Activated CD4-positive, alpha-beta T cell treated with anti-CD3 and anti-CD28 coated beads for 36 hours (primary cell): ENCODE data around the gene SPEM1. TPM values are rescaled to one million over a fixed set of nuclear protein-coding genes. Genes with fewer than 3 reads are reported as not detected.
A peak's percentile ranks its signal among the peaks of the same experiment; 100 is the strongest.

Experiments
- ATAC-seq: fragments of 200-7000 bp; cut with Tn5 transposase; one replicate; pipeline ENCODE4 v1.10.0; 2021; ENCODE audit warnings: mild to moderate bottlenecking, moderate library complexity
- CTCF ChIA-PET: fragments of 350-600 bp; sonication (Branson Sonifier 250); formaldehyde crosslinking; loops from one replicate; lab custom pipeline; 2021; ENCODE audit warnings: antibody characterized with exemption; lab: Charles Lee
- POLR2A ChIA-PET: fragments of 350-600 bp; sonication (Branson Sonifier 250); formaldehyde crosslinking; loops from one replicate; lab custom pipeline; 2021; ENCODE audit warnings: antibody characterized with exemption, inconsistent platforms; lab: Charles Lee
- DNase-seq: peaks from one replicate; pipeline ENCODE4 v3.0.0-alpha.2; 2020
- H3K27ac Mint-ChIP-seq: one replicate; pipeline ENCODE4 v1.8.0; 2021; ENCODE audit warnings: mixed read lengths
- H3K27me3 Mint-ChIP-seq: one replicate; pipeline ENCODE4 v1.8.0; 2021; ENCODE audit warnings: mixed read lengths
- H3K36me3 Mint-ChIP-seq: one replicate; pipeline ENCODE4 v1.8.0; 2021; ENCODE audit warnings: low read depth, mixed read lengths
- H3K4me1 Mint-ChIP-seq: one replicate; pipeline ENCODE4 v1.8.0; 2021; ENCODE audit warnings: mixed read lengths
- H3K4me3 Mint-ChIP-seq: one replicate; pipeline ENCODE4 v1.8.0; 2021; ENCODE audit warnings: mild to moderate bottlenecking, moderate library complexity, mixed read lengths
- H3K9me3 Mint-ChIP-seq: one replicate; pipeline ENCODE4 v1.8.0; 2021; ENCODE audit warnings: low read depth, mixed read lengths
- intact Hi-C, 2 experiments: fragments of 100-400 bp; cut with DNase I in 1 of 2; cut with micrococcal nuclease in 1 of 2; formaldehyde crosslinking; loops; one replicate each; pipeline versions ENCODE4 v1.14.2 to v1.15.1; 2022 to 2024; cut with DNase I, micrococcal nuclease
- total RNA-seq, 2 experiments: library from RNA; stranded (reverse); gene quantifications; one replicate each; pipeline ENCODE4 v1.2.3, GENCODE V29; 2021

SPEM1 gene, protein sequence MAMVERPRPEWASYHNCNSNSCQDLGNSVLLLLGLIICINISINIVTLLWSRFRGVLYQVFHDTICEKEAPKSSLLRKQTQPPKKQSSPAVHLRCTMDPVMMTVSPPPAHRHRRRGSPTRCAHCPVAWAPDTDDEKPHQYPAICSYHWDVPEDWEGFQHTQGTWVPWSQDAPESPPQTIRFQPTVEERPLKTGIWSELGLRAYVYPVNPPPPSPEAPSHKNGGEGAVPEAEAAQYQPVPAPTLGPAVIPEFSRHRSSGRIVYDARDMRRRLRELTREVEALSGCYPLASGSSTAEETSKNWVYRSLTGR
- not detected for total RNA-seq

DNA sequence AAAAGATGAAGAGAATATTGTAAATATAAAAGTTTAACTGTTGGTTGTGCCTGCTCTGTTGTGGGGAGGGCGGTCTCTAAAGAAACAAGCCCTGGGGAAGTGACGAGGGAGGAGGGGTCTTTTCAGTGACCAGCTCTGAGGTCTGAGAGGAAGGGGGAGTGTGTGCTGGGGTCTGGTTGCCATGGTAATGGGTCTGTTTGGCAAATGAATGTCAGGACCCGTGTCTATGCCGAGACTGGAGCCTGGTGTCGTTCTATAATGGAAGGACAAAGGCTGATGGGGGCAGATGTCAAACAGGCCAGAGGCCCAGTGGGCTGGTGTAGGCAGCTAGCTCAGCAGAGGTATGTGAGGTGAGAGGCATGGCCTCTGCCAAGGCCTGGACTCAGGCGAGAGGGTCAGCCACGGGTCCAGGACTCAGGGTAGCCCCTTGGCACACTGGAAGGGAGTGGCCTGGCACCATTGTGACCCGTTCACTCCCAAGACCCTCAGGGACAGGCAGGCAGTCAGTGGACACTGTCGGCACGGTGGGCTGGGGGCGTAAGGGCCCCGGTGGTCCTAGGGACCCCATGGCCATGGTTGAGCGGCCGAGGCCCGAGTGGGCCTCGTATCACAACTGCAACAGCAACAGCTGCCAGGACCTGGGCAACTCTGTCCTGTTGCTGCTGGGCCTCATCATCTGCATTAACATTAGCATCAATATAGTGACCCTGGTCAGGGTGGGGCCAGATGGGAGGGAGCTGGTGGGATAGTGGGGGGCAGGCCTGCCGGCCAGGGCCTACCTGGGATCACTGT is at the start of gene SPEM1:
Gene SPEM1 (plus strand): TSS at position 506 of the 792 bp plus-strand sequence. CDS start 61 bp downstream, at position 567.
- Mint-ChIP-seq H3K9me3 (no peaks in the 10 kb centered on the region), H3K36me3 (no peaks in the 10 kb centered on the region), H3K4me3 (no peak within 1 kb of the TSS), H3K27ac (no peak within 1 kb of the TSS), H3K4me1 (no peaks in the 10 kb centered on the region), H3K27me3 (no peaks in the 10 kb centered on the region)
- ATAC-seq (no peak), DNase-seq (no peak)
- ChIA-PET POLR2A (no interaction called here), CTCF (interaction anchor here (1.2 kb wide), 1 partner anchor 141 kb away, joined by 3 read pairs; no protein-coding TSS in a partner anchor)
- intact Hi-C loops, result no loop called here

DNA sequence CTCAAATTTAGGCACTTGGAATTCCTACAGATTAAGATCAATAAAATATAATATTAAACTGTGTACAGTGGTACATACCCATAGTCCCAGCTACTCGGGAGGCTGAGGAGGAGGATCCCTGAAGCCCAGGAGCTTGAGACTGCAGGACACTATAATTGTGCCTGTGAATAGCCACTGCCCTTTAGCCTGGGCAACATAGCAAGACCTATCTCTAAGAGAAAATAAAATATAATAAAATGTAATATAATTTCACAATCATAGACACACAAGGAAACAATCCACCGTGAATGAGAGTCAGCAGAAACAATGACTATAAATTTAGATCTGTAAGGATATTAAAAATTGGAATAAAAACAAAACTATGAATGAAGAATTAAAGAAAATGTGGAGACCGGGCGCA is 49.3 kb upstream of the SPEM1 start:
- Mint-ChIP-seq H3K4me3 (no peak overlapping the region), H3K27ac (no peak overlapping the region), H3K9me3 (no peaks in the 10 kb centered on the region), H3K27me3 (peaks cover 3% of the 10 kb centered on the region), H3K36me3 (no peaks in the 10 kb centered on the region), H3K4me1 (no peaks in the 10 kb centered on the region)
- ATAC-seq (no peak), DNase-seq (no peak)
- ChIA-PET POLR2A (interaction anchor here (0.6 kb wide), 1 partner anchor 88 kb away, joined by 5 read pairs; no protein-coding TSS in a partner anchor), CTCF (interaction anchor here (1.1 to 1.4 kb wide), 3 partner anchors 15 to 41 kb away, joined by 3 to 4 read pairs (median 3); partner anchors contain the start of gene NEURL4)
- intact Hi-C loops, result no loop called here

DNA sequence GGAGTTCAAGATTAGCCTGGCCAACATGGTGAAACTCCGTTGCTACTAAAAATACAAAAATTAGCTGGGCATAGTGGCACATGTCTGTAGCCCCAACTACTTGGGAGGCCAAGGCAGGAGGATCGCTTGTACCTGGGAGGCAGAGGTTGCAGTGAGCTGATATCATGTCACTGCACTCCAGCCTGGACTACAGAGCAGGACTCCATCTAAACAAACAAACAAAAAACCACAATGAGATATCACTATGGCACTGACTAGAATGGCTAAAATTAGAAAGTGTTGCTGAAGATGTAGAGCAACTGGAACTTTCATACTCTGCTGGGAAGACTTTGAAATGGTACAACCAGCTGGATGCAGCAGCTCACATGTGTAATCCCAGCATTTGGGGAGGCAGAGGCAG is 45.8 kb upstream of the SPEM1 start:
- intact Hi-C loops, result no loop called here
- Mint-ChIP-seq H3K27ac (no peak overlapping the region), H3K36me3 (no peaks in the 10 kb centered on the region), H3K9me3 (peaks cover 4% of the 10 kb centered on the region), H3K4me1 (no peaks in the 10 kb centered on the region), H3K27me3 (peaks cover 9% of the 10 kb centered on the region), H3K4me3 (no peak overlapping the region)
- ChIA-PET POLR2A (no interaction called here), CTCF (interaction anchor here (1.3 to 3.0 kb wide), 2 partner anchors 18 to 186 kb away, joined by 6 to 13 read pairs; partner anchors contain the start of gene TMEM95)
- DNase-seq (no peak), ATAC-seq (no peak)

DNA sequence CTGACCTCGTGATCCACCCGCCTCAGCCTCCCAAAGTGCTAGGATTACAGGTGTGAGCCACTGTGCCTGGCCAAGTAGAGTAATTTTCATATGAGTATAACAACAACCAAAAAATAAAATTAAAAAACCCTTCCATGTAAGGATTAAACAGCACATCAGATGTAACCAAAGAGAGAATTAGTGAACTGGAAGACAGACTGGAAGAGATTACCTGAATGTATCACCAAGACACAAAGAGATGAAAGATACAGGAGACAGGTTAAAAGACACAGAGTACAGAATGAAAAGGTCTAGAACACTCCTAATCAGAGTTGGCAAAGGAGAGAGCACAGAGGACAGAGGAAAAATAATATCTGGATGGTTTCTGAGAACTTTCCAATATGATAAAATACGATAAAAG is 41.0 kb upstream of the SPEM1 start:
- no peak for ATAC-seq
- peaks cover 36% of the 10 kb centered on the region for H3K27me3 Mint-ChIP-seq
- H3K27ac Mint-ChIP-seq, result no peak overlapping the region
- H3K4me1 Mint-ChIP-seq, result peaks cover 4% of the 10 kb centered on the region
- POLR2A ChIA-PET, result interaction anchor here (0.7 kb wide), 1 partner anchor 50 kb away, joined by 3 read pairs; no protein-coding TSS in a partner anchor
- intact Hi-C loops, result no loop called here
- CTCF ChIA-PET, result no interaction called here
- peaks cover 1% of the 10 kb centered on the region for H3K36me3 Mint-ChIP-seq
- DNase-seq, result no peak
- H3K9me3 Mint-ChIP-seq, result peaks cover 4% of the 10 kb centered on the region
- H3K4me3 Mint-ChIP-seq, result no peak overlapping the region

DNA sequence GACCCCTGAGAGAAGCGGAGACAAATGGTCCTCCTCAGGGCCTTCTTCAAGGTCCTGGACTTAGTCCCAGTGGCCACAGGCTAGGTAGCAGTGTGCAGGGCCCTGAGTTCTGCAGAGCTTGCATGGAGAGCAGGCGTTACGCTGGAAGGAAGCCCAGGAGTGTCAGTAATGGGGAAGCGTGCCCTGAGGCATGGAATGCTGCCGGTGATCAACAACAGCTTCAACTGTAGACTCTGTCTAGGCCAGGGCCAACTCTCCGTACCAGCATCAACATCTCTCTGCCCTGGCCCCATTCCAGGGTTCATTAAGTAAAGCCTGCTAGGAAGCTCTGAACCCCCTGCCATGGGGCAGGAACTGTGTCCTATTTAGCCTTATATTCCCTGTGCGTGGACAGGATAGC is 39.8 kb upstream of the SPEM1 start:
- POLR2A ChIA-PET, result no interaction called here
- CTCF ChIA-PET, result no interaction called here
- H3K9me3 Mint-ChIP-seq, result peaks cover 4% of the 10 kb centered on the region
- H3K27me3 Mint-ChIP-seq, result peaks cover 33% of the 10 kb centered on the region
- DNase-seq, result no peak
- no peak overlapping the region for H3K27ac Mint-ChIP-seq
- H3K4me1 Mint-ChIP-seq, result peaks cover 10% of the 10 kb centered on the region
- ATAC-seq, result no peak
- H3K4me3 Mint-ChIP-seq, result no peak overlapping the region
- peaks cover 1% of the 10 kb centered on the region for H3K36me3 Mint-ChIP-seq
- intact Hi-C loops, result no loop called here

DNA sequence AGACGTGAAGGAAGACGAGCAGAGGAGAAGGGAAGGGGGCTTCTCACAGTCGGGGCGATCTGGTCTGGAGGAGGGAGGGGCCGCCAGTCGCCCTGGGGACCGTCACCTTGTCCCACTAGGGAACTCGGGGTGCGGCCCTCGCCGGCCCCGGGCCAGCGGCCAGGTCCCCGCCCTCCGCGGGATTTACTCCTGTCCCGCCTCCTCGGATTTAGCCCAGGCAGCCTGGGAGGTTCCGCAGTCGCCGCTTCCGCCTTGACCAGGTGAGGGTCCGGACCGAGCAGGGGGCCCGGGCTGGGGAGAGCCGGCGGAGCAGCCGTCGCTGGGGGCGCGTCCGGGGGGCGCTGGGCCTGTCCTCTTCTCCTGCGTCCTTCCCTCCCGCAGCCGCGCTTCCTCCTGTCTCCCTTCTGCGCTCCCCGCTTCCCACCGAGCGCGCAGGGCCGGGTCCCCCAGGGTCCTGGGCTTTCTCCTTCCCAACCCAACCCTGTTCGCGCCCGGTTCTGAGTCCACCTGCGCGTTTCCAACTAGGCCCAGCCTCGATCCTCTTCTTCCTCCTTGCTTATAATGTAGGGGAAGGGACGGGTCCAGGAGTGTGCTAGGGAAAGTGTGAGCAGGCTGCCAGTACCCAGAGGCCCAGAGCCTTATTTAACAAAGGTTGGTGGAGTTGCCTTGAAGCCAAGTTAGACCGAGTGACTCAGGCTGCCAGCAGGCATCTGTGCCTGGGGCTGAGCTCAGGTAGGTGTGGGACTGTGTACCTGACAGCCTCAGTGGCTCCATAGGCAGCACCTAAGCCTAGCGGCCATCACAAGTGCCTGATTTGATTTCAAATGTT is 39.1 kb upstream of the SPEM1 start, which contains the start of gene TNK1:
Gene TNK1 (plus strand): TSS at position 235 of the 829 bp plus-strand sequence. CDS start 1,838 bp downstream, outside the sequence.
- no peak within 1 kb of the TSS for H3K4me3 Mint-ChIP-seq
- peaks cover 10% of the 10 kb centered on the region for H3K4me1 Mint-ChIP-seq
- peaks cover 1% of the 10 kb centered on the region for H3K36me3 Mint-ChIP-seq
- ATAC-seq, result no peak
- H3K27ac Mint-ChIP-seq, result no peak within 1 kb of the TSS
- ChIA-PET CTCF (interaction anchor here (1.1 kb wide), 1 partner anchor 25 kb away, joined by 3 read pairs; no protein-coding TSS in a partner anchor), POLR2A (no interaction called here)
- intact Hi-C loops, result no loop called here
- peaks cover 33% of the 10 kb centered on the region for H3K27me3 Mint-ChIP-seq
- no peak for DNase-seq
- H3K9me3 Mint-ChIP-seq, result peaks cover 4% of the 10 kb centered on the region

DNA sequence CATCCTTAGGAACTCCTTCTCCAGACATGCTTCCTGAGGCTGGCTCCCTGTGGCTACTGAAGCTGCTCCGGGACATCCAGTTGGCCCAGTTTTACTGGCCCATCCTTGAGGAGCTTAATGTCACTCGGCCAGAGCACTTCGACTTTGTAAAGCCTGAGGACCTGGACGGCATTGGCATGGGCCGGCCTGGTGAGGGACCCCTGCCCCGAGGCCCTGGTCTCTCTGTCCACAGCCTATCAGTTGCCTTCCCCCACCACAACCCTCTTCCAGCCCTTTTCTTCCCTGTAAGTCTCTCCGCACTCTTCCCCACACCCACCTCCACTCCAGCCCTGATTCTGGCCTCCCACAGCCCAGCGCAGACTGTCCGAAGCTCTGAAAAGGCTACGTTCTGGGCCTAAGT is 37.2 kb upstream of the SPEM1 start:
- ATAC-seq (no peak), DNase-seq (no peak)
- Mint-ChIP-seq H3K27ac (no peak overlapping the region), H3K4me1 (peaks cover 10% of the 10 kb centered on the region), H3K36me3 (peaks cover 3% of the 10 kb centered on the region), H3K9me3 (peaks cover 4% of the 10 kb centered on the region), H3K27me3 (peaks cover 31% of the 10 kb centered on the region), H3K4me3 (no peak overlapping the region)
- intact Hi-C loops, result no loop called here
- ChIA-PET POLR2A (interaction anchor here (0.5 kb wide), 1 partner anchor 13 kb away, joined by 3 read pairs; no protein-coding TSS in a partner anchor), CTCF (interaction anchor here (1.1 kb wide), 1 partner anchor 178 kb away, joined by 4 read pairs; no protein-coding TSS in a partner anchor)

DNA sequence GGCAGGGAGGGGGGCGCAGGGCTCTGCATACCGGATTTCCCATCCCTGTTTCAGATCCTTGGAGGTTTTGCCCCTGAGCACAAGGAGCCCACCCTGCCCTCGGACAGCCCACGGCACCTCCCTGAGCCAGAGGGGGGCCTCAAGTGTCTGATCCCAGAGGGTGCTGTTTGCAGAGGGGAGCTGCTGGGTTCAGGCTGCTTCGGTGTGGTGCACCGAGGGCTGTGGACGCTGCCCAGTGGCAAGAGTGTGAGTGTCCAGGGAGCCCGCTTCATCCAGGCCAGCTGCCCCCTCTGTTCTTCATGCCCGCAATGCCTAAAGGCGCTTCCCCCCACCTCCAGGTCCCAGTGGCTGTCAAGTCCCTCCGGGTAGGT is 36.8 kb upstream of the SPEM1 start:
- H3K4me3 Mint-ChIP-seq, result peak overlapping the region; percentile 25
- peaks cover 4% of the 10 kb centered on the region for H3K9me3 Mint-ChIP-seq
- no peak for DNase-seq
- peaks cover 10% of the 10 kb centered on the region for H3K4me1 Mint-ChIP-seq
- no peak overlapping the region for H3K27ac Mint-ChIP-seq
- POLR2A ChIA-PET, result no interaction called here
- intact Hi-C loops, result no loop called here
- CTCF ChIA-PET, result interaction anchor here (1.1 kb wide), 1 partner anchor 177 kb away, joined by 4 read pairs; no protein-coding TSS in a partner anchor
- peaks cover 3% of the 10 kb centered on the region for H3K36me3 Mint-ChIP-seq
- peaks cover 31% of the 10 kb centered on the region for H3K27me3 Mint-ChIP-seq
- no peak for ATAC-seq

DNA sequence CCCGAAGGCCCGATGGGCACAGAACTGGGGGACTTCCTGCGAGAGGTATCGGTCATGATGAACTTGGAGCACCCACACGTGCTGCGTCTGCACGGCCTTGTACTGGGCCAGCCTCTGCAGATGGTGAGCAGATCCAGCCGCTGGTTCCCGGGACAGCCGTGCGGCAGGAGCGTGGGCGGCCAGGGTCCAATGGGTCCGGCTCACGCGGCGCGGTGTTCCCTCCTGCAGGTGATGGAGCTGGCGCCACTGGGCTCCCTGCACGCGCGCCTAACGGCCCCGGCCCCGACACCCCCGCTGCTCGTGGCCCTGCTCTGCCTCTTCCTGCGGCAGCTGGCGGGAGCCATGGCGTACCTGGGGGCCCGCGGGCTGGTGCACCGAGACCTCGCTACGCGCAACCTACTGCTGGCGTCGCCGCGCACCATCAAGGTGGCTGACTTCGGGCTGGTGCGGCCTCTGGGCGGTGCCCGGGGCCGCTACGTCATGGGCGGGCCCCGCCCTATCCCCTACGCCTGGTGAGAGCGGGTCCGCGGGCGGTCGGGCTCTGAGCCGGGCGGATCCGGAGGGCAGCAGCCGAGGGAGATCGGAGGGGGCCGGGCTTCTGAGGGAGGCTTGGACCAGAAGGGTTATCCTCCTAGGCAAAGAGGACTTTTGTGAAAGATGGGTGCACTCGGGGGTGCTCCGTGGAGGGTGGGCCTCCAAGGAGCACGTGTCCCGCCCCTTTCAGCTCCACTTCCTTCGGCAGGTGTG is 36.2 kb upstream of the SPEM1 start:
- POLR2A ChIA-PET, result interaction anchor here (0.6 kb wide), 2 partner anchors 16 to 19 kb away, joined by 3 to 7 read pairs; no protein-coding TSS in a partner anchor
- CTCF ChIA-PET, result interaction anchor here (0.6 to 1.5 kb wide), 3 partner anchors 20 to 30 kb away, joined by 3 to 4 read pairs (median 3); partner anchors contain the start of gene TMEM256
- peaks cover 31% of the 10 kb centered on the region for H3K27me3 Mint-ChIP-seq
- peak; percentile 97 for ATAC-seq
- peak; percentile 87 for DNase-seq
- H3K4me1 Mint-ChIP-seq, result peaks cover 10% of the 10 kb centered on the region
- H3K9me3 Mint-ChIP-seq, result peaks cover 4% of the 10 kb centered on the region
- intact Hi-C loops, result loop anchor here (1.0 kb wide), 3 partner anchors 10 to 51 kb away; partner anchors contain the start of genes PLSCR3 (in 2 of the 2), TMEM102 (in 1 of the 2) and TMEM256 (in 1 of the 2)
- H3K36me3 Mint-ChIP-seq, result peaks cover 3% of the 10 kb centered on the region
- H3K4me3 Mint-ChIP-seq, result peak overlapping the region; percentile 73
- peak overlapping the region; percentile 70 for H3K27ac Mint-ChIP-seq
